ENCODE results near the gene VGLL3.
A peak's percentile ranks its signal among the peaks of the same experiment; 100 is the strongest.

VGLL3 gene

DNA sequence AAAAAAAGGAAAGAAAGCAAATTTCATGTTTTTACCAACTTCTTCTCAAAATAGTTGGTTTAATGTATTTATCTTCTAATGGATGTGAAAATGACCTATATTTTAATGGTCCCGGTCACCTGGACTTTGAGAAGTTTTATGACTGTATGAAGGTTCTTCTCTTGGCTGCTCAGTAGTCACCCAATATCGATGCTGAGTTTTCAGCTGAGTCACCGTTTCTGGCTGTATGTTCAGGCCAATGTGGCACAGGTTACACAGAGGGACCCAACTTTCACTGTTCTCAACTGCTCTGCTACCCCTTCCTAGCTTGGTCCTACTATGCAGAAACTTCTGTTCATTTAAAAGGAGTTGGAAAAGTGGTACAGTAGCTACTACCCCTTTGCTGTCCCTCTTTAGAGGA is 25.8 kb downstream of the VGLL3 start:
- Histone ChIP-seq H3K4me1 (ENCODE audit: insufficient read depth, insufficient read length) (no peaks in the 10 kb centered on the region), H3K9ac (ENCODE audit: insufficient read length, low read depth) (no peak overlapping the region), H3K36me3 (ENCODE audit: insufficient read depth, insufficient read length, low read length) (no peaks in the 10 kb centered on the region), H3K27me3 (ENCODE audit: insufficient read depth, insufficient read length) (no peaks in the 10 kb centered on the region), H3K9me3 (ENCODE audit: insufficient read depth, low read length) (no peaks in the 10 kb centered on the region; the same call in 1 of the 2 replicates), H3K4me3 (ENCODE audit: insufficient read length, low read depth) (no peak overlapping the region)
- no peak for DNase-seq (ENCODE audit: low read depth, low spot score)
- TF ChIP-seq SUZ12 (IDR thresholded peaks at IDR 0.05; ENCODE audit: extremely low read depth, insufficient read depth, insufficient read length) (no peak), YY1 (IDR thresholded peaks at IDR 0.05; ENCODE audit: insufficient read depth, insufficient read length) (no peak), ZNF274 (IDR thresholded peaks at IDR 0.05; ENCODE audit: low read depth, low read length) (no peak)

GRCh38 chr3:86963611-86964010 is 27.3 kb downstream of the VGLL3 start:
- Histone ChIP-seq H3K36me3 (ENCODE audit: insufficient read depth, insufficient read length, low read length) (no peaks in the 10 kb centered on the region), H3K4me1 (ENCODE audit: insufficient read depth, insufficient read length) (no peaks in the 10 kb centered on the region), H3K27me3 (ENCODE audit: insufficient read depth, insufficient read length) (no peaks in the 10 kb centered on the region), H3K9ac (ENCODE audit: insufficient read length, low read depth) (no peak overlapping the region), H3K9me3 (ENCODE audit: insufficient read depth, low read length) (no peaks in the 10 kb centered on the region), H3K4me3 (ENCODE audit: insufficient read length, low read depth) (no peak overlapping the region)
- DNase-seq (ENCODE audit: low read depth, low spot score): no peak
- TF ChIP-seq SUZ12 (IDR thresholded peaks at IDR 0.05; ENCODE audit: extremely low read depth, insufficient read depth, insufficient read length): no peak
- no peak for TF ChIP-seq YY1 (IDR thresholded peaks at IDR 0.05; ENCODE audit: insufficient read depth, insufficient read length)
- TF ChIP-seq ZNF274 (IDR thresholded peaks at IDR 0.05; ENCODE audit: low read depth, low read length): no peak

GRCh38 chr3:86961297-86961696 is 29.7 kb downstream of the VGLL3 start:
- no peak for DNase-seq (ENCODE audit: low read depth, low spot score)
- TF ChIP-seq YY1 (IDR thresholded peaks at IDR 0.05; ENCODE audit: insufficient read depth, insufficient read length) (no peak), SUZ12 (IDR thresholded peaks at IDR 0.05; ENCODE audit: extremely low read depth, insufficient read depth, insufficient read length) (no peak), ZNF274 (IDR thresholded peaks at IDR 0.05; ENCODE audit: low read depth, low read length) (no peak)
- no peaks in the 10 kb centered on the region for H3K36me3 ChIP-seq (ENCODE audit: insufficient read depth, insufficient read length, low read length)
- H3K9me3 ChIP-seq (ENCODE audit: insufficient read depth, low read length): no peaks in the 10 kb centered on the region
- H3K4me1 ChIP-seq (ENCODE audit: insufficient read depth, insufficient read length): no peaks in the 10 kb centered on the region
- H3K27me3 ChIP-seq (ENCODE audit: insufficient read depth, insufficient read length): no peaks in the 10 kb centered on the region
- no peak overlapping the region for H3K9ac ChIP-seq (ENCODE audit: insufficient read length, low read depth)
- H3K4me3 ChIP-seq (ENCODE audit: insufficient read length, low read depth): no peak overlapping the region

DNA sequence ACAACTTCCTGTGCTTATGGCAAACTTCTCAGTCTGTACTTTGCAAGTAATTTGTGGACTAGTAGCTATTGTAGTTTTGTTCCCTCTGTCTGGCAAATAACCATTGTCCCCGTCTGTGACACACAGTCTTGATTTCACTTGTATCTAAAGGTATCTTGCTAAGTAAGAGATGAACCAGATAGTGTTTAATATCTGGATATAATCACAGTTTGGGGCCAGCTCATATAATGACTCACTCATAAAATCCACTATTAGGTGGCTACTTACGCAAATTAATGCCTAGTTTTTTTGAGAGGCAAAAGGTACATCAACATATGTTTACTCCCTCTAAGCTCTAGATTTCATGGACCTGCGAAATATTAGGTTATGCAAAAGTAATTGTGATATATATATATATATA is 30.4 kb downstream of the VGLL3 start:
- TF ChIP-seq YY1 (IDR thresholded peaks at IDR 0.05; ENCODE audit: insufficient read depth, insufficient read length): no peak
- TF ChIP-seq SUZ12 (IDR thresholded peaks at IDR 0.05; ENCODE audit: extremely low read depth, insufficient read depth, insufficient read length): no peak
- H3K4me1 ChIP-seq (ENCODE audit: insufficient read depth, insufficient read length): no peaks in the 10 kb centered on the region
- no peak overlapping the region for H3K9ac ChIP-seq (ENCODE audit: insufficient read length, low read depth)
- no peaks in the 10 kb centered on the region for H3K36me3 ChIP-seq (ENCODE audit: insufficient read depth, insufficient read length, low read length)
- H3K27me3 ChIP-seq (ENCODE audit: insufficient read depth, insufficient read length): no peaks in the 10 kb centered on the region
- no peak for DNase-seq (ENCODE audit: low read depth, low spot score)
- H3K4me3 ChIP-seq (ENCODE audit: insufficient read length, low read depth): no peak overlapping the region
- no peaks in the 10 kb centered on the region for H3K9me3 ChIP-seq (ENCODE audit: insufficient read depth, low read length)

DNA sequence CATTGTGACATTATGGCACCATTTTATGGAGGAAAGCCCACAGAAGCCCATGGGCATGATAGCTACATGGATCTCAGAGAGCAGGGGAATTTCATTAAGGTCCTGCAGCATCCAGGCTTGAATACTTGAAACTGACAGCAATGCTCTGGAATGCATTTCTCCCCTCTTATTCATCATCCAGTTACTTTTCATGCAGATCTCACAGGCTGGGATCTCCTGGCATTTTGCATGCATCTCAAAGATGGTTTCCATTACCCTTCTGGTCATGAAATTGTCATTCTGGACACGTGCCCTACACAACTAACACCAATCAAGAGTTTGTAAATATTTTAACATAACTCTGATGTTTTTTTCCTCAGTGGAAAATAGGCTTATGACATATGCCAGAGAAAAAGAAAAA is 32.4 kb downstream of the VGLL3 start:
- no peaks in the 10 kb centered on the region for H3K36me3 ChIP-seq (ENCODE audit: insufficient read depth, insufficient read length, low read length)
- TF ChIP-seq ZNF274 (IDR thresholded peaks at IDR 0.05; ENCODE audit: low read depth, low read length) (no peak), SUZ12 (IDR thresholded peaks at IDR 0.05; ENCODE audit: extremely low read depth, insufficient read depth, insufficient read length) (no peak)
- H3K9me3 ChIP-seq (ENCODE audit: insufficient read depth, low read length): no peaks in the 10 kb centered on the region
- no peaks in the 10 kb centered on the region for H3K4me1 ChIP-seq (ENCODE audit: insufficient read depth, insufficient read length)
- no peak overlapping the region for H3K9ac ChIP-seq (ENCODE audit: insufficient read length, low read depth)
- H3K4me3 ChIP-seq (ENCODE audit: insufficient read length, low read depth): no peak overlapping the region
- peak; percentile 22 for DNase-seq (ENCODE audit: low read depth, low spot score)
- no peaks in the 10 kb centered on the region for H3K27me3 ChIP-seq (ENCODE audit: insufficient read depth, insufficient read length)

DNA sequence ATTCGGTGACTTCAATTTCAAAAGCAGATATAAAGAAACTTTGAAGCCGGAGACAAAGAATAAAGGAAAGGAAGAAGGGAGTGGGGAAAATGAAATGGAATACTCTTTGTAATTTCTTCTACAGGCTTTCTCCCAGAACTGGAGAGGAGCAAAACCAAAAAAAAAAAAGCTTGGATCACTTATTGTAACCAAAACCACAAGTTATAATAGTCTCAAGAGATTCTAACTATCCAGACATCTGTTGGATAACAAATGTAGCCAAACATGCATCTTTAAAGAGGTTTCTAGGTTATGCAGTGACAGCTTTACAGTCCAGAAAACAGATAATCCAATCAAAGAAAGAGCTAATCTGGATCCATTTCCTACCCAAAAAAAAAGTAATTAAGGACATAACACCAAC is 36.2 kb downstream of the VGLL3 start:
- no peak for TF ChIP-seq ZNF274 (IDR thresholded peaks at IDR 0.05; ENCODE audit: low read depth, low read length)
- no peak for TF ChIP-seq YY1 (IDR thresholded peaks at IDR 0.05; ENCODE audit: insufficient read depth, insufficient read length)
- TF ChIP-seq SUZ12 (IDR thresholded peaks at IDR 0.05; ENCODE audit: extremely low read depth, insufficient read depth, insufficient read length): no peak
- Histone ChIP-seq H3K9me3 (ENCODE audit: insufficient read depth, low read length) (no peaks in the 10 kb centered on the region), H3K27me3 (ENCODE audit: insufficient read depth, insufficient read length) (no peaks in the 10 kb centered on the region), H3K36me3 (ENCODE audit: insufficient read depth, insufficient read length, low read length) (no peaks in the 10 kb centered on the region), H3K4me3 (ENCODE audit: insufficient read length, low read depth) (no peak overlapping the region), H3K4me1 (ENCODE audit: insufficient read depth, insufficient read length) (no peaks in the 10 kb centered on the region), H3K9ac (ENCODE audit: insufficient read length, low read depth) (no peak overlapping the region)
- DNase-seq (ENCODE audit: low read depth, low spot score): no peak

- H3K4me1 ChIP-seq (ENCODE audit: insufficient read depth, insufficient read length): no peaks in the 10 kb centered on the region
- H3K9me3 ChIP-seq (ENCODE audit: insufficient read depth, low read length): no peaks in the 10 kb centered on the region
- no peak overlapping the region for H3K9ac ChIP-seq (ENCODE audit: insufficient read length, low read depth)
- no peaks in the 10 kb centered on the region for H3K36me3 ChIP-seq (ENCODE audit: insufficient read depth, insufficient read length, low read length)
- no peaks in the 10 kb centered on the region for H3K27me3 ChIP-seq (ENCODE audit: insufficient read depth, insufficient read length)
- DNase-seq (ENCODE audit: low read depth, low spot score): no peak
- TF ChIP-seq ZNF274 (IDR thresholded peaks at IDR 0.05; ENCODE audit: low read depth, low read length) (no peak), YY1 (IDR thresholded peaks at IDR 0.05; ENCODE audit: insufficient read depth, insufficient read length) (no peak), SUZ12 (IDR thresholded peaks at IDR 0.05; ENCODE audit: extremely low read depth, insufficient read depth, insufficient read length) (no peak)
- H3K4me3 ChIP-seq (ENCODE audit: insufficient read length, low read depth): no peak overlapping the region
Observed at GRCh38 chr3:86954226-86954625, 36.7 kb downstream of the VGLL3 start.

DNA sequence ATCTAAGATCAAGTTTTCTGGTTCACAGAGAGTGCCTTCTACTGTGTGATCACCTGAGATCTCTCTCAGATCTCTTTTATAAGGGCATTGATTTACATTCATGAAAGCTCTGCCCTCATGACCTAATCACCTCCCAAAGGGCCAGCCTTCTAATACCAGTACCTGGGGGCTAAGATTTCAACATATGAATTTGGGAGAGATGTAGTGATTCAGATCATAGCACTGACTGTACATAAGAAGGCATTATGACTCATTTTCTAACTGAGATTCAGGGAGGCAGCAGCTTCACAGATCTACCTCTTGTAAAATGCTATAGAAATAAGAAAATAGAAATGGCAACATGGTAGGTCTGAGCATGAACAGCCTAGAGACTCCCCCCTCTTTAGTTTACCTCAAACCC is 39.6 kb downstream of the VGLL3 start:
- Histone ChIP-seq H3K36me3 (ENCODE audit: insufficient read depth, insufficient read length, low read length) (no peaks in the 10 kb centered on the region), H3K4me1 (ENCODE audit: insufficient read depth, insufficient read length) (no peaks in the 10 kb centered on the region), H3K9me3 (ENCODE audit: insufficient read depth, low read length) (no peaks in the 10 kb centered on the region), H3K4me3 (ENCODE audit: insufficient read length, low read depth) (no peak overlapping the region), H3K9ac (ENCODE audit: insufficient read length, low read depth) (no peak overlapping the region), H3K27me3 (ENCODE audit: insufficient read depth, insufficient read length) (no peaks in the 10 kb centered on the region)
- DNase-seq (ENCODE audit: low read depth, low spot score): no peak
- no peak for TF ChIP-seq YY1 (IDR thresholded peaks at IDR 0.05; ENCODE audit: insufficient read depth, insufficient read length)
- TF ChIP-seq ZNF274 (IDR thresholded peaks at IDR 0.05; ENCODE audit: low read depth, low read length): no peak
- TF ChIP-seq SUZ12 (IDR thresholded peaks at IDR 0.05; ENCODE audit: extremely low read depth, insufficient read depth, insufficient read length): no peak
